Vagina (tissue), 2 donors: ENCODE measurements around the gene TMED10.

Experiments
- POLR2A ChIP-seq, 2 donors: fragments of 450-650 bp; IDR thresholded peaks; one replicate each; pipeline ENCODE4 v1.6.1; 2017; ENCODE audit warnings: antibody characterized with exemption in 2 of 2, mild to moderate bottlenecking in 2 of 2, moderate library complexity in 2 of 2
- TF ChIP-seq, protein P1 (sequence below), 3 experiments: fragments of 450-650 bp in 2 of 3; fragments of 200-600 bp in 1 of 3; sonication (generic) in 1 of 3; IDR thresholded peaks; one replicate each; pipeline ENCODE4 v1.5.1; 2017 to 2019; ENCODE audit warnings: antibody characterized with exemption in 3 of 3, mild to moderate bottlenecking in 2 of 3, moderate library complexity in 2 of 3

DNA sequence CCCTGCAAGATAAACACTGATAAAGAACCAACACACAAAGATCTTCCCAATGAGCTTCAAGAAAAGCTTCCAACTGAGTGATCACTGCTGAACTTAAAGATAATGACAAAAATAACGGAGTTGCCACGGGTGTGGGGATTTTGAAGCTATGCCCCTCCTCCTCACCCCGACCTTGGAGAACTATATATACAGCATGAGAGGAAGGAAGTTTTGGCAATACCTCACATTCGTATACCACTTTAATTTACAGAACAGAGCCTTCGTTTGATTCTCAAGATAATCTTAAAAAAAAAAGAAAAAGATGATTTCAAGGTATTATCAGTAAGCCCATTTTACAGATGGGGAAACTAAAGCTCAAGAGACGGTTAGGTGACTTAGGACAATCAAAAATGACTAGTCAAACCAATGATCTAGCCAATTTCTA lies 50.3 kb downstream of the TMED10 start:
- TF ChIP-seq, protein P1, sequence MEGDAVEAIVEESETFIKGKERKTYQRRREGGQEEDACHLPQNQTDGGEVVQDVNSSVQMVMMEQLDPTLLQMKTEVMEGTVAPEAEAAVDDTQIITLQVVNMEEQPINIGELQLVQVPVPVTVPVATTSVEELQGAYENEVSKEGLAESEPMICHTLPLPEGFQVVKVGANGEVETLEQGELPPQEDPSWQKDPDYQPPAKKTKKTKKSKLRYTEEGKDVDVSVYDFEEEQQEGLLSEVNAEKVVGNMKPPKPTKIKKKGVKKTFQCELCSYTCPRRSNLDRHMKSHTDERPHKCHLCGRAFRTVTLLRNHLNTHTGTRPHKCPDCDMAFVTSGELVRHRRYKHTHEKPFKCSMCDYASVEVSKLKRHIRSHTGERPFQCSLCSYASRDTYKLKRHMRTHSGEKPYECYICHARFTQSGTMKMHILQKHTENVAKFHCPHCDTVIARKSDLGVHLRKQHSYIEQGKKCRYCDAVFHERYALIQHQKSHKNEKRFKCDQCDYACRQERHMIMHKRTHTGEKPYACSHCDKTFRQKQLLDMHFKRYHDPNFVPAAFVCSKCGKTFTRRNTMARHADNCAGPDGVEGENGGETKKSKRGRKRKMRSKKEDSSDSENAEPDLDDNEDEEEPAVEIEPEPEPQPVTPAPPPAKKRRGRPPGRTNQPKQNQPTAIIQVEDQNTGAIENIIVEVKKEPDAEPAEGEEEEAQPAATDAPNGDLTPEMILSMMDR (IDR thresholded peaks at IDR 0.05), result no peak
- TF ChIP-seq POLR2A (IDR thresholded peaks at IDR 0.05), result no peak
